Pancreas (tissue), 10 donors: ENCODE data around the gene SLC38A11. TPM values are rescaled to one million over a fixed set of nuclear protein-coding genes. Genes with fewer than 3 reads are reported as not detected.

Experiments
- ATAC-seq, 4 donors: fragments of 200-7000 bp; cut with Tn5 transposase; one replicate each; pipeline versions ENCODE4 v1.8.0 to v1.9.1; 2020; ENCODE audit warnings: mild to moderate bottlenecking in 4 of 4, moderate library complexity in 4 of 4
- DNase-seq, 6 donors: peaks; one replicate each; pipeline ENCODE4 v3.0.0-alpha.2; 2020
- FAIRE-seq: peaks from 2 replicates; lab custom pipeline; 2012; peaks lifted over from hg19 to GRCh38; lab: Jason Lieb, UNC
- H3K27ac ChIP-seq, 4 donors: fragments of 200-600 bp; sonication (generic); 1 replicate in 3 of 4; 2 replicates in 1 of 4; pipeline versions ENCODE4 v1.5.0 to v1.8.0; 2020
- H3K27me3 ChIP-seq, 4 donors: fragments of 200-600 bp; one replicate each; pipeline ENCODE4 v1.8.0; 2021
- H3K36me3 ChIP-seq, 3 donors: fragments of 200-600 bp; sonication (generic) in 1 of 3; one replicate each; pipeline versions ENCODE4 v1.5.0 to v1.8.0; 2020 to 2021
- H3K4me1 ChIP-seq, 3 donors: fragments of 200-600 bp; one replicate each; pipeline ENCODE4 v1.8.0; 2021
- H3K4me3 ChIP-seq, 4 donors: fragments of 200-600 bp; sonication (generic) in 2 of 4; one replicate each; pipeline versions ENCODE4 v1.5.0 to v1.8.0; 2020 to 2021
- H3K9me3 ChIP-seq, 4 donors: fragments of 200-600 bp; one replicate each; pipeline ENCODE4 v1.8.0; 2021
- CTCF ChIP-seq, 4 donors: fragments of 200-600 bp; sonication (generic) in 3 of 4; IDR thresholded peaks; one replicate each; pipeline versions ENCODE4 v1.5.0 to v1.8.0; 2021; ENCODE audit warnings: antibody characterized with exemption in 4 of 4
- WGBS, 2 donors: extraction: QIAGEN DNeasy Blood & Tissue Kit; methylation state at CpG; one replicate each; pipeline ENCODE4 v1.1.7; 2013; 5-methylcytosine and 5-hydroxymethylcytosine counted together
- intact Hi-C, 3 donors: fragments of 100-400 bp; cut with DNase I; formaldehyde crosslinking; loops; one replicate each; pipeline versions ENCODE4 v1.11.1 to v1.14.2; 2022
- polyA plus RNA-seq, 2 donors: library from polyadenylated mRNA; stranded (reverse); fragments of 200-250 nt; gene quantifications; one replicate each; pipeline ENCODE4 v1.2.3, GENCODE V29; 2013
- total RNA-seq, 6 donors: library from RNA; stranded (reverse); fragmentation: NEBNext Ultra II Directional in 4 of 6; extraction: Animal tissue kit (Norgen Biotek cat#: 25700) in 4 of 6; gene quantifications; one replicate each; pipeline versions ENCODE4 v1.2.1 to v1.2.4, GENCODE V29; 2021 to 2023
- donor health status: healthy with polysubstance abuse.
- donor health status: DM: no; HTN: no; CAD: no; lungs with moderate emphysema.
- donor health status: DM: no; HTN: no; CAD: no.
- donor health status: control.
- donor health status: control.
- donor health status: Bipolar disorder and iron deficiency.
- donor health status: DM: yes; HTN: yes; CAD: no.
- donor health status: DM: no; HTN: no; CAD: no.
- donor health status: DM: no; HTN: no; CAD: no.
- donor health status: DM: yes; HTN: yes; CAD: no.

The SLC38A11 gene
- total and polyA plus RNA-seq, 8 donors: 0.55 to 5.7 (median 2.3) TPM

GRCh38 chr2:164881524-164881923 lies 73.8 kb downstream of the SLC38A11 start:
- no peaks in the 10 kb centered on the region for H3K36me3 ChIP-seq
- H3K9me3 ChIP-seq: no peaks in the 10 kb centered on the region
- intact Hi-C loops: no loop called here
- no peaks in the 10 kb centered on the region for H3K27me3 ChIP-seq
- WGBS, 2 donors: 77 to 79% methylated on average over 1 of the region's 1 CpG
- FAIRE-seq (no peak), ATAC-seq (peak in 1 of 4 donors; percentile 36), DNase-seq (no peak)
- no peak for TF ChIP-seq CTCF (IDR thresholded peaks at IDR 0.05)
- no peaks in the 10 kb centered on the region for H3K4me1 ChIP-seq
- H3K27ac ChIP-seq: no peak overlapping the region
- H3K4me3 ChIP-seq: no peak overlapping the region

- FAIRE-seq: no peak
- 61 to 71% methylated on average over 2 of the region's 2 CpGs for WGBS, 2 donors
- intact Hi-C loops: no loop called here
- no peaks in the 10 kb centered on the region for H3K9me3 ChIP-seq
- no peaks in the 10 kb centered on the region for H3K27me3 ChIP-seq
- H3K4me1 ChIP-seq: peaks cover 0 to 4% (median 0%) of the 10 kb centered on the region in 3 donors
- H3K27ac ChIP-seq: no peak overlapping the region
- no peak overlapping the region for H3K4me3 ChIP-seq
- DNase-seq: no peak
- no peaks in the 10 kb centered on the region for H3K36me3 ChIP-seq
- no peak for TF ChIP-seq CTCF (IDR thresholded peaks at IDR 0.05)
- ATAC-seq: no peak
Measured at GRCh38 chr2:164879901-164880535, 75.3 kb downstream of the SLC38A11 start.

GRCh38 chr2:164877927-164878326 lies 77.4 kb downstream of the SLC38A11 start:
- Histone ChIP-seq H3K27ac (no peak overlapping the region), H3K9me3 (no peaks in the 10 kb centered on the region), H3K4me1 (peaks cover 0 to 4% (median 0%) of the 10 kb centered on the region in 3 donors), H3K4me3 (no peak overlapping the region), H3K27me3 (no peaks in the 10 kb centered on the region), H3K36me3 (no peaks in the 10 kb centered on the region)
- FAIRE-seq: no peak
- DNase-seq: no peak
- TF ChIP-seq CTCF (IDR thresholded peaks at IDR 0.05): no peak
- intact Hi-C loops: no loop called here
- no peak for ATAC-seq

- 91 to 94% methylated on average over 4 of the region's 4 CpGs for WGBS, 2 donors
Measured at GRCh38 chr2:164877169-164877568, 78.2 kb downstream of the SLC38A11 start.

More at GRCh38 chr2:164877169-164877568, 78.2 kb downstream of the SLC38A11 start:
- H3K27ac ChIP-seq: no peak overlapping the region
- H3K4me1 ChIP-seq: peaks cover 0 to 4% (median 0%) of the 10 kb centered on the region in 3 donors
- no peak overlapping the region for H3K4me3 ChIP-seq
- intact Hi-C loops: no loop called here
- ATAC-seq: no peak
- H3K36me3 ChIP-seq: no peaks in the 10 kb centered on the region
- no peak for TF ChIP-seq CTCF (IDR thresholded peaks at IDR 0.05)
- no peak for DNase-seq
- no peaks in the 10 kb centered on the region for H3K9me3 ChIP-seq
- no peaks in the 10 kb centered on the region for H3K27me3 ChIP-seq
- FAIRE-seq: no peak
